C4-2B (cell line): ENCODE measurements around the gene NEDD4L.

Experiments
- H3K27ac ChIP-seq: fragments of 450-650 bp; 2 replicates; pipeline ENCODE4 v1.5.1; 2017
- CTCF ChIP-seq: fragments of 450-650 bp; conservative IDR thresholded peaks from 2 replicates; pipeline ENCODE4 v1.5.1; 2017; ENCODE audit warnings: mild to moderate bottlenecking
- ZFX ChIP-seq: fragments of 450-650 bp; IDR thresholded peaks from 2 replicates; pipeline ENCODE4 v1.6.1; 2017

The NEDD4L gene

DNA sequence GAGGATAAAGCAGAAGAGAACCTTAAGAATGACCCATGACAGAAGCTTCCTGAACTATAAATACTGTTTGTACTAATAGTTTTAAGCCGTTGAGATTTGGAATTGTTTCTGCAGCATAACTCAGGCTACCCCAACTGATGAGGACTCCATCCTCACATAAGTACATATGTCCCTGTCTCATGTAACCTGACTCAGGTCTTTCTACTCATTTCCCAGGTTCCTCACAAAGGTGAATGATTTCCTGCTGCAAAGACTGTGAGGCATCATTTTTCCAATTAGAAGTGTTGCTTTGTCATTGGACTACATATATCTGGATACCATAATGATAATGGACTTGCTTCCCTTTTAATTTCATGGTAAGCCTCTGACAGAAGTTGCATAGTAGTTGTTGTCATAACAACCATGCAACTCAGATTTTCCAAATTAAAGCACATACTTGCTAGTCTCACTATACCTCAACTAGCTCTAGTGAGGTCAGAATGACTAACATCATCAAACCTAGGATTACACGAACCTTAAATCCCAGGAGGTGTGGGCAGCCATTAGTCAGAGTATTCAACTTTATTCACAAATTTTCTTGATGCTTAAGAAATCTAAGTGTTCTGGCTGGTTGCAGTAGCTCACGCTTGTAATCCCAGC, 38.0 kb upstream of the NEDD4L start:
- no peak overlapping the region for H3K27ac ChIP-seq
- TF ChIP-seq CTCF (no peak), ZFX (no peak)

DNA sequence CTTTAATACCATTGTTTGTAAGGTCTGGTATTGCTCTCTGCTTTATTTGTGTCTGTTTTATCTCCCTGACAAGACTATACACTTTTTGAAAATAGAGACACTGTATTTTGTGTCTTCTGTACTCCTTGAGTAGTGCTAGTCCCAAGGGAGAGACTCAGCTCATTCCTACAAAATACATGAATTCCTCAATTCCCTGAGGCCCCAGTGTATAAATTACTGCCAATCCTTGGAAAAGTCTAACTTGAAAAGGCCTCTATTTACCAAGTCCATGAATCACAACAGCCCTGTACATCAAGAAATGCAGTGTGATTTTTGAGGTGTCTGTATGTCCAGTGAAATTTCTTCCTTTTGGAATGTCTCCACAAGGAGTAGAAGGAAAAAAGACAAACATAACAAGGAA, 34.9 kb upstream of the NEDD4L start:
- H3K27ac ChIP-seq: no peak overlapping the region
- TF ChIP-seq ZFX (no peak), CTCF (no peak)

GRCh38 chr18:58010265-58010664, 33.8 kb upstream of the NEDD4L start:
- H3K27ac ChIP-seq: no peak overlapping the region
- TF ChIP-seq CTCF (no peak), ZFX (no peak)

- no peak overlapping the region for H3K27ac ChIP-seq
- no peak for TF ChIP-seq ZFX
- no peak for TF ChIP-seq CTCF
These were observed 31.7 kb upstream of the NEDD4L start for GRCh38 chr18:58012356-58012755.

- H3K27ac ChIP-seq: no peak overlapping the region
- no peak for TF ChIP-seq CTCF
- TF ChIP-seq ZFX: no peak
These were observed 30.5 kb upstream of the NEDD4L start for GRCh38 chr18:58013241-58014211.

DNA sequence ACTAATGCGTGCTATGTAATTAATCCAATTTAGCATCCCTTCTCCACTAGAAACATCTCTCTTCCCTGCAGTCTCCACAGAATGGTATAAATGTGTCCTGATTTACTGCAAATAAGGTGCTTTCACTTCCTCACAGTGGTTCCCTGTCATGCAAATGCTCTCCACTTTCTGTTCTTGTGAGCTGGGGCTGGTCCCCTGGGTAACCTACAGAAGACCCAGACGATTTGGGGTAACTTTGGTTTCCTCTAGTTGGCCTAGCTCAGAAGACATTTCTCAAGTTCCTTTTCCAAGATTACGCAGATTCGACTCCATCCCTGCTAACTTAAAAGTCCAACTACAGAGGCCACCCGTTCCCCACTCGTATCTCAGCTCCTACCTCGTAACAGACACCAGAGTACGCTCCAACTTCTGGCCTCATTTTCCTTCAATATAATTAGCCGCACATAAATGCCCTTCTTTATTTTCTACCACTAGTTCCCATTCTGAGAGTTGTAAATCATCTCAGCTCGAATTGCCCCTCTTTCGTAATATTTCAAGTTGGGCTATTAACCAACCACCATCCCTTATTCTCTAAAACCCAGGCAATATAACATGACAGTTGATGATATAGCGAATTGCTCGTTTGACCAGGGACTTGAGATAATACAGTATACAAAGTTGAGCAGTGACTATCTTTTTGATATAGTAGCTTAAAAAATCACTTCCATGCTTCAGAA, 28.8 kb upstream of the NEDD4L start:
- TF ChIP-seq CTCF (no peak), ZFX (no peak)
- H3K27ac ChIP-seq: no peak overlapping the region

DNA sequence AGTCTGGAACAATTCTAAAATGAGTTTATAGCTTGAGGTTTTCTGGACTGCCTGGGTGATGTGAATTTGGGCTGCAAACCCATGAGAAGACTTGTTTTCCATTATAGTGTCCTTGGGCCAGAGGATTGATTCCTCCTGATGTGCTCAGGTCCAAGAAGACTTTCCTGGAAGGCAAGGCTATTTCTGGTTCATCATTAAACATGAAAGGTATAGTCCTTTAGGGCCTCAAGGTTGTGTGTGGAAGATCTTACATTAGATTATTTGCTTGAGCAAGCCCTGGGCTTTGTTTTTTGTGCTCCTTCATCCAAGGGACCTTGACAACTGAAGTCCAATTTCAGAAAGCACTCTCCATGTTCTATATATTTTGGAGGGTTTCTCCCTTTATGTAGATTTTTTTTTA, 26.8 kb upstream of the NEDD4L start:
- no peak for TF ChIP-seq ZFX
- no peak for TF ChIP-seq CTCF
- no peak overlapping the region for H3K27ac ChIP-seq
